Lower leg skin (tissue), 3 donors: ENCODE data around the gene PTPRN2.

ENCODE experiments used
- CTCF ChIP-seq, 3 donors: fragments of 450-650 bp; IDR thresholded peaks; one replicate each; pipeline ENCODE4 v1.5.1; 2016; ENCODE audit warnings: antibody characterized with exemption in 3 of 3, mild to moderate bottlenecking in 3 of 3, moderate library complexity in 2 of 3
- POLR2A ChIP-seq, 2 donors: fragments of 450-650 bp; IDR thresholded peaks; one replicate each; pipeline ENCODE4 v1.6.1; 2016 to 2017; ENCODE audit warnings: antibody characterized with exemption in 2 of 2, mild to moderate bottlenecking in 1 of 2, moderate library complexity in 1 of 2

DNA sequence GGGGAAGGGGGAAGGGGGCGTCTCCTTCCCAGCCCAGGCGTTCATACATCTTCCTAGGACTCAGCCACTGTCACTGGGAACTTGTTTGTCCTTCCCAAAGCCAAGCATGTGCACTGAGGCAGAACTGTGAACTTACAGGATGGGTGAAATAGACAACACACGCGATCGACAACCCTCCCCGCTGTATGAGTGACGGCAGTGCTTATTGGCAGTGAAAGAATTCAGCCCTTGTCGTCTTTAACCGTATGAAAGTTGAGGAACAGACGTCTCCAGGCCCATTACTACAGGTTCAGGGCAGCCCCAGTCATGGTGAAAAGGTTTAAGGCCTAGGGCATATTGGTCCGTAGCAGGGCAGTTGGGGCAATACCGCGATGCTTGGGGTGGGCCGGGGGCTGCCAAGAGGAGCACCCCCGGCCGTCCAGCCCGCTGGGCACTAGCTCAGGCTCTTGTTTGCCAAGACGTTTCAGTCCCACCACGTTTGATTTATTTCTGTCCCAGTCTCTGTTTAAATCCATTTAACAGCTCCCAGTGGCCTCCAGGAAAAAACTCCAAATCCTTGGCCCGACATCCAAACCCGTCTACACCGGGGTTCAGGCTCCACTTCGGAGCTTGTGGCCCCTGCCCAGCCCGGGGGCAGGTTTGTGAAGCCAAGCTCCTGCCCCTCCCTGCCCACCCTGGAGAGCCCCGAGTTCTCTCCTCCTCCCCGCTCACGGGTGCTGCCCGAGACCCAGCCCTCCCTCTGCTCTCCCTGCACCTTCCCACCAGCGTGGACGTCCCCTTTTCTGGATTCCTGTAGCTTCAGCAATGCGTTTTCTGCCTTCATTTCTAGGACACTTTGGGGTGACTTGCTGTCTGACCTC lies 1091.0 kb downstream of the PTPRN2 start:
- TF ChIP-seq CTCF (IDR thresholded peaks at IDR 0.05) (no peak), POLR2A (IDR thresholded peaks at IDR 0.05) (no peak)
